HG02870 (cell line): ENCODE results near the gene ATG9B.

Experiments
- ATAC-seq: cut with Tn5 transposase; IDR thresholded peaks from one replicate; pipeline ENCODE4 v1.9.1; 2021; ENCODE audit warnings: mild to moderate bottlenecking, moderate library complexity; ENCODE audit not compliant: unreplicated experiment

The ATG9B gene, protein sequence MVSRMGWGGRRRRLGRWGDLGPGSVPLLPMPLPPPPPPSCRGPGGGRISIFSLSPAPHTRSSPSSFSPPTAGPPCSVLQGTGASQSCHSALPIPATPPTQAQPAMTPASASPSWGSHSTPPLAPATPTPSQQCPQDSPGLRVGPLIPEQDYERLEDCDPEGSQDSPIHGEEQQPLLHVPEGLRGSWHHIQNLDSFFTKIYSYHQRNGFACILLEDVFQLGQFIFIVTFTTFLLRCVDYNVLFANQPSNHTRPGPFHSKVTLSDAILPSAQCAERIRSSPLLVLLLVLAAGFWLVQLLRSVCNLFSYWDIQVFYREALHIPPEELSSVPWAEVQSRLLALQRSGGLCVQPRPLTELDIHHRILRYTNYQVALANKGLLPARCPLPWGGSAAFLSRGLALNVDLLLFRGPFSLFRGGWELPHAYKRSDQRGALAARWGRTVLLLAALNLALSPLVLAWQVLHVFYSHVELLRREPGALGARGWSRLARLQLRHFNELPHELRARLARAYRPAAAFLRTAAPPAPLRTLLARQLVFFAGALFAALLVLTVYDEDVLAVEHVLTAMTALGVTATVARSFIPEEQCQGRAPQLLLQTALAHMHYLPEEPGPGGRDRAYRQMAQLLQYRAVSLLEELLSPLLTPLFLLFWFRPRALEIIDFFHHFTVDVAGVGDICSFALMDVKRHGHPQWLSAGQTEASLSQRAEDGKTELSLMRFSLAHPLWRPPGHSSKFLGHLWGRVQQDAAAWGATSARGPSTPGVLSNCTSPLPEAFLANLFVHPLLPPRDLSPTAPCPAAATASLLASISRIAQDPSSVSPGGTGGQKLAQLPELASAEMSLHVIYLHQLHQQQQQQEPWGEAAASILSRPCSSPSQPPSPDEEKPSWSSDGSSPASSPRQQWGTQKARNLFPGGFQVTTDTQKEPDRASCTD

GRCh38 chr7:151024435-151025056 lies at the start of gene ATG9B:
Gene ATG9B (minus strand): TSS chr7:151024494. CDS start chr7:151024423, 71 bp downstream.
- ATAC-seq, result no peak

- ATAC-seq, result no peak
Observed at GRCh38 chr7:151073990-151074389, 49.7 kb upstream of the ATG9B start.

- no peak for ATAC-seq
Observed at GRCh38 chr7:151071032-151071866, 47.0 kb upstream of the ATG9B start.

DNA sequence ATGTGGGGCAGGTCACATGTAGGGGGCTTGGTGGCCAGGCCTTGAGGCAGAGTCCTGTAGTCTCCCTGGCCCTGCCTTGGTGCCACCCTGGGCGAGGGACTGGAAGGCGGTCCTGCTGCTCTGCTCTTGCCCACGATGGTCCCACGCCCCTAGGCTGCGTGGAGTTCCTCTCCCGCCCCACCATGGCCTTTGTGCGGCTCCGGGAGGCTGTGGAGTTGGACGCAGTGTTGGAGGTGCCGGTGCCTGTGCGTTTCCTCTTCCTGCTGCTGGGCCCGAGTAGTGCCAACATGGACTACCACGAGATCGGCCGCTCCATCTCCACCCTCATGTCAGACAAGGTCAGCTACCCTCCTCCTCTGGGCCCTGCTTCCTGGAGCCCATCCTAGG lies 46.3 kb upstream of the ATG9B start:
- ATAC-seq, result no peak

GRCh38 chr7:151069841-151070573 lies 45.7 kb upstream of the ATG9B start:
- ATAC-seq, result no peak

DNA sequence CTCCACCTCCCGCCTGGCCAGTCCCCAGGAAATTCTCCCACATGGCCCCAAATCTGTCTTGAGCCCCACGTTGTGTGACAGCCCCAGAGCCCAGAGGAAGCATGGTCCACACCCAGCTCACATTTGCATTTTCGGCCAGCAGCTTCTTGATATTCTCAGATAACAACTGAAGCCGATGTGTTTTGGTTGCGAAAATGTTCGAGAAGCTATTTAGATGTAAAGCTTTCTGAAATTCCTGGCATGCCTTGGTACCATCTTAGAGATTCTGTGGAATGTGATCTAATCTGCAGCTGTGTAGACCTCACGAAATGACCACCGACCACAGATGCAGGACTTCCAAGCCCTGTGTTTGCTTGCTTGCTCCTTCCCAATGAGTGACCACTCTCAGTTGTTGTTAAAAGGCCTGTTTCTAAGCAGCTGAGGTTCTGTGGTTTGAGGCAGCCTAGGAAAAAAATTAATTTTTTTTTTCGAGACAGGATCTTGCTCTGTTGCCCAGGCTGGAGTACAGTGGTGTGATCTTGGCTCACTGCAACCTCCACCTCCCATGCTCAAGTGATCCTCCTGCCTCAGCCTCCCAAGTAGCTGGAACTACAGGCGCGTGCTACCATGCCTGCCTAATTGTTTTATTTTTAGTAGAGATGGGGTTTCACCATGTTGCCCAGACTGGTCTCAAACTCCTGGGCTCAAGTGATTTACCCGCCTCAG lies 43.9 kb upstream of the ATG9B start:
- ATAC-seq, result no peak

DNA sequence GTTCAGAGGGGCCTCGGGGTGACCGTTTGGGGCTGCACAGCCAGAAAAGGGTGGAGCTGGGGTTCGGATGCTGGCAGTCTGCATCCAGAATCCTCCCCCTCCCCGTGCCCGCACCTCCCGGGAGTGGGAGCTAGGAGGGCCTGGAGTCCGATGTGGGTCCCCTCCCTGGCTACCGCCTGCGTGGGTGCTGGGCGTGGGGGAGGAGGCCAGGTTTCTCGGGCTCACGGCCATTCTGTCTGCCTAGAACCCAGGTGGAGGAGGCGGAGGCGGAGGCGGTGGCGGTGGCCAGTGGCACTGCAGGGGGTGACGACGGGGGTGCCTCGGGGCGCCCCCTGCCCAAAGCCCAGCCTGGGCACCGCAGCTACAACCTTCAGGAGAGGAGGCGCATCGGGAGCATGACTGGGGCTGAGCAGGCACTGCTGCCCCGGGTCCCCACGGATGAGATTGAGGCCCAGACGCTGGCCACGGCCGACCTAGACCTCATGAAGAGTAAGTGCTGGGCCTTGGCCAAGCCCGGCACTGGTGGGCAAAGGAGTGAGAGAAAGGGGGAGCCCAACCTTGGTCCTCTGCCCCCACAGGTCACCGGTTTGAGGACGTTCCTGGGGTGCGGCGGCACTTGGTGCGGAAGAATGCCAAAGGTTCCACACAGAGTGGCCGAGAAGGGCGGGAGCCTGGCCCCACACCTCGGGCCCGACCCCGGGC lies 42.1 kb upstream of the ATG9B start:
- ATAC-seq, result no peak

DNA sequence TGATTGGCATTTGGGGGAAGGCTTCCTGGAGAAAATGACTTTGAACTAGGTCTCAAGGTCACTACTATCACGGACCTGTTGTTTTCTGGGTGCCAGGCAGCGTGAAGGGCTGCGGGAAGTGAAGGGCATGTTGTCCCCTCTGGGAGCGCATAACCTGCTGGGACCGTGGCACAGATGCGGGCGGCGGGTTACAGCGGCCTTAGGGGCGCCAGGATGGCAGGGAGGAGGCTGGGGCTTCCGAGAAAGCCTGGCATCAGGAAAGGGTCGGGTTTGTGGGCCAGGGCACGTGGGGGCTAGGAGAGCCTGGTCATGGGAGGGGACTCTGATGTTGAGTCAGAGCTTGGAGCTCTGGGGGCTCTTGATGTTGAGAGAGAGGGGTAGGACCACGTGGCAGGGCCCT lies 41.2 kb upstream of the ATG9B start:
- no peak for ATAC-seq

DNA sequence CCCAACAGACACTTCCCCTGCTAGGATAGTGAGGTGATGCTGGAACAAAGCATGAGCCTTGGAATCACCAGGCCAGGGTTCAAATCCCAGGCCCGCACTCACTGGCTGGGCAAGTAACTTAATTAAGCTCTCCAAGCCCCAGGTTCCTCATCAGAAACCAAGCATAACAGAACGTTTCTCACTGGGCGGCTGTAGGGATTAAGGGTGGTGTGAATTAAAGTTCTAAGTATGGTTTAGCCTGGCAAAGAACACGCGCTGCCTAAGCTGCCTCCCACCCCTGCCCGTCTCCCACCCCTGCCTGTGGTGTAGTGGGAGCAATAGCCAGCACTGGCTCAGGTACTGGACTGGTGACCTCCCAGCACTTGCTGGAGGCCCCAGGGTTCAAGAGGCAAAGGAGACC lies 40.7 kb upstream of the ATG9B start:
- no peak for ATAC-seq

DNA sequence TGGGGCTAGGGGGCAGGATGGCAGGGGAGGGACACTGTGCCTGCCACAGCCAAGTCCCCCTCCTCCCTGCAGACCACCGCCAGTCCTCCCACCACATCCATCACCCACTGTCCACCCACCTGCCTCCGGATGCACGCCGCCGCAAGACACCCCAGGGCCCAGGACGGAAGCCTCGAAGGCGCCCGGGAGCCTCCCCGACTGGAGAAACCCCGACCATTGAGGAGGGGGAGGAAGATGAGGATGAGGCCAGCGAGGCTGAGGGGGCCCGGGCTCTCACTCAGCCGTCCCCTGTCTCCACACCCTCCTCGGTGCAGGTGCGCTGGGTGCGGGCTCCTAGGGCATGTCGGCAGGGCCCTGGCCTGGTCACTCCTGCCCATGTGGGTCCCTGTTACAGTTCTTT lies 40.2 kb upstream of the ATG9B start:
- ATAC-seq, result no peak

DNA sequence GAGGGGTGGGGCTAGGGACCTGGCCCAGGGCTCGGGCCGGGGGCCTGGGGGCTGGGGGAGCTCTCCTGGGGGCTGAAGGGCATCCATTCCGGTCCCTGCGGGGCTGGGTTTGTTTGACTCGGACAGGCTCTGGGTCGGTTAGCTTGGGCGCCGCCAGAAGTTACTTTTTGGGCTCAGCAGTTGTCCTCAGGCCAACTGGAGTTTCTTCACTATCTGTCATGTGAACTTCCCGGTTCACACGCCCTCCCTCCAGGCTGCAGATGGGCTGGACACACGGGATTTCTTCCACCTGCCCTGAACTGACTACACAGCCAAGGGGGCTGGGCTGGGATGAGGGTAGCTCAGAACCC lies 38.9 kb upstream of the ATG9B start:
- no peak for ATAC-seq

DNA sequence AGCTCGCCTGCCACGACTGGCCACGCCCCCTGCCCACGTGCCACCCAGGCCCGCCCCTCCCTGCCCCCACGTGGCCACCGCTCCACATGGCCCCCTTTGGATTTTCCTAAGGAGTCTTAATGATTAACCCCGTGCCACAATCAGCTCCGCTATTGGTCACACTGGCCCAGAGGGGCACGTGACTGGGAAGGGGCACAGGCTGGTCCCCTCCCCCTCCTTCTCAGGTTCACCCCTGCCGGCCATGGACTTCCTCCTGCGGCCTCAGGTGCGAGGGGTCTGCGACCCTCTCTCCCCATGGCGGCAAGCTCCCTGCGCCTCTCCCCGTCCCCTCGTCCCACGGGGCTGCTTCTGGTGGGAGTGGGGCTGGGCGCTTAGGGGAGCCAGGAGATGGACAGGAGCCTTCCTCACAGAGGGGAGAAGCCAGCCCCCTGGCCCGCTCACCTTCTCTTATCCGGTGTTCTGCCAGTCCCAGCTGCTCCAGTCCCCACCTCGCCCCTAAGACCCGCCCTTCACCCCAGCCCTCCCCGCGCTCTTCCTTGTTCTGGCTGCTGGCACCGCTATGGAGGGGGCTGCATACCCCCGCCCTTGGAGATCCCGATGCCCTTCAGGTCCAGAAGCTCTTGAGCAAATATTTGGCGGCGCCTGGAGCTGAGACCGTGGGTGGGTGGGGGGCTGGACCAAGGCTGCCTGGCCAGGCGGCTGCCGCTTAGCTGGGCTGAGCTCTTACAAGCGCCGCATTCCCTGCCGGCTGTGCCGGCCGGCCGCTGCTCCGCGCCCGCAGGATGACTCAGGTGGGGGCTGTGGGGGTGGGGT lies 38.3 kb upstream of the ATG9B start:
- ATAC-seq, result no peak

- ATAC-seq, result no peak
Observed at GRCh38 chr7:151062111-151062398, 37.8 kb upstream of the ATG9B start.

DNA sequence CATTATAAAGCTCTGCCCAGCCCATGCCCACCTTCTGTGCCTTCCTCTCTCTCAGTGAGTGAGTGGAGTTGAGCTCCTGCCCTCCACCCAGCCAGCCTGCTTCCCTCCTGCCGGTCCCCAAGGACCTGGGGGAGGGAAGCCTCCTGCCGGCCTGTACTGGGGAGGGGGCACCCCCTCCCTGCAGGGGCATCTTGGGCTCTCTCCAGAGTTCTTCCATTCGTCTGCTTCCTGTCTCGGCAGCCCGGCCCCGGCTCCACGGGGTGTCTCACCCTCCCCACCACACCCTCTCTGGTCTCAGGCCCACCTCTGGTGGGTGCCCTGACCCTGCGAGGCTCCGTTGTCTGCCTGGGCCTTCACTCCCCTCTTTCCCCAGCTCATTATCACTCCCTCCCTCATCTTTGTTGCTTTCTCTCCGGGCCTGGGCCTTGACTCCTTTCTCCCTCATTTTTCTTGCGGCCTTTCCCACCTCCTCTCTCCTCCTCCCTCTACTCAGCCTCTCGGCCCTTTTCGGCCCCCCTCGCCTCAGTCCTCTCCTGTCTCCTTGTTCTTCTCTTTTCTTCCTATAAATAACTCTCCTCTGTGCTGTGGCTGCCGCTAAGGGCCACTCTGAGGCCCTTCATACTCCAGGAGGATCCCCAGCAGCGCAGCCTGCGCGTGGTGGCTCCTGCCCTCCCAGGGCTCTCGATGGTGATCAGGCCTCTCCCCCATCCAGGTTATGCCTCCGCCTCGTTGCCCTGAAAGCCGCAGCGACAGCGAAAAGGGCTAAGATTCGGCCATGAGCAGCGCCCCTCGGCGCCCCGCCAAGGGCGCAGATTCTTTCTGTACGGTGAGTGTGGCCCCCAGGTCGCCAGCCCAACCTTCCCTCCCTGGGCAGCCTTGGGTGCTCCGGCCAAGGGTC lies 37.2 kb upstream of the ATG9B start:
- no peak for ATAC-seq

GRCh38 chr7:151060416-151061212 lies 36.3 kb upstream of the ATG9B start:
- no peak for ATAC-seq

DNA sequence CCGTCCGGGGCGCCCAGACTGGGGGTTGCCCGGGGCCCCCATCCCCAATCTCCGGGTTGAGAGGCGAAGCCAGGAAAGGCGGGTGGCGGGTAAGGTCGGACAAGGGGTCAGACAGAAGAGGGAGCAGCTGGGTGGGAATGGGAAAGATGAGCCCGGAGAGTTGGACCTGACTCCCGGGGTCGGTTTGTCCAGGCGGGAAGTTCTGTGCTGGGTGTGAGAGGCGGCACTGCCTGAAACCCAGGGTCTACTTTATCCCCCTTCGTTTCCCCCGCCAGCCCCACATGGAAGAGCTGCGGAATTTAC lies 35.8 kb upstream of the ATG9B start:
- ATAC-seq, result no peak
